NCI-H345 (cell line): ENCODE results near the gene GSC2.
A peak's percentile ranks its signal among the peaks of the same experiment; 100 is the strongest.
"Not testable (repeated sequence)": the region's sequence is repeated elsewhere in the genome, so short reads cannot be mapped to it uniquely, and the experiment has no call there.

ENCODE experiments used
- DNase-seq: peaks from one replicate; lab custom pipeline; 2025; lab: John Stamatoyannopoulos, UW

Gene GSC2

GRCh38 chr22:19178065-19178656 is 28.1 kb upstream of the GSC2 start:
- peak; percentile 60 for DNase-seq

GRCh38 chr22:19177164-19178064 is 27.3 kb upstream of the GSC2 start:
- DNase-seq = no peak

GRCh38 chr22:19176732-19177131 is 26.6 kb upstream of the GSC2 start:
- no peak for DNase-seq

DNA sequence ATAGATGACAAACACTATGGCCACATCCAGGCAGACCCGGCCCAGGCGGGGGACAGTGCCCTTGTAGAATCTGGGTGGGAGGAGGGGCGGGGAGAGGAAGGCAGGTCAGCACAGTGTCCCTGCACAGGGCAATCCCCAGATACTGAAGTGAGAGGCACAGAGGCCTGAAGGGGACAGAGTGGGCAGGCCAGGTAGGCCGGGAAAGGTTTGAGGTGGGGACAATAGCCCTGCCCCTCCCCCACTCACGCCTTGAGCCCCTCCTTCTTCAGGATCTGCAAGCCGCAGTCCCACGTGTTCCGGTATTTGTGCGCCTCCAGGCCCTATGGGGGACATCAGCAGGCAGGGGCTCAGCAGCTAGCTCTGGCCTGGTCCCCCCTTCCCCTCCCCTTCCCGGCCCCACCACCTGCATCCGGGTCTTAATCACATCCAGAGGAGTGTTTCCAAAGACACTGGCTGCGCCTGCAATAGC is 26.1 kb upstream of the GSC2 start:
- DNase-seq = no peak

GRCh38 chr22:19175602-19176174 is 25.6 kb upstream of the GSC2 start:
- no peak for DNase-seq

DNA sequence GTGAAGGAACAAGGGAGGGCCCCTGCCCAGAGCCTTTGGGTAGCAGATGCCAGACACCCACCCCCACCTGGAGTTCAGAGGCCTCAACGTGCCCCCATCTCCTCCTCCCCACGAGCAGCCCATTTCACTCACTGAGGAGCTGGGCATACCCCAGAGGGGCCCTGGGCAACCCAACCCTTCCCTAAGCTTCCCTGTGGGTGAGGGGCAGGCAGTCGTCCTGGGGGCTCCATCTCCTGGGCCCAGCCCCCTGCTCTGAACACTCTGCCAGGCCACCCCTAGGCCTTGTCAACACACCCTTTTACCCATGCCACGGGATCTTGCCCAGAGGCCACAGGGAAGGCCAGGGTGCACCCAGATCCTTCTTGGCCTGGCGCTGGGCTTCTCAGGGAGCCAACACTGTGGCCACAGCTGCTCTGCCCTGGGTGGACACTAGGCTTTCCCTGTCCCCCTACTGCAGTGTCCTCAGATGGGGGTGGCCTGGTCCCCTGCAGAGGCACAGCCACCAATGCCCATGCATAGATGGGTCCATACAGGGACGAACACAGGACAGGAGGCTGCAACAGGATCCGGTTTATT is 25.0 kb upstream of the GSC2 start:
- no peak for DNase-seq

- no peak for DNase-seq
Observed at GRCh38 chr22:19174106-19175025, 24.3 kb upstream of the GSC2 start.

DNA sequence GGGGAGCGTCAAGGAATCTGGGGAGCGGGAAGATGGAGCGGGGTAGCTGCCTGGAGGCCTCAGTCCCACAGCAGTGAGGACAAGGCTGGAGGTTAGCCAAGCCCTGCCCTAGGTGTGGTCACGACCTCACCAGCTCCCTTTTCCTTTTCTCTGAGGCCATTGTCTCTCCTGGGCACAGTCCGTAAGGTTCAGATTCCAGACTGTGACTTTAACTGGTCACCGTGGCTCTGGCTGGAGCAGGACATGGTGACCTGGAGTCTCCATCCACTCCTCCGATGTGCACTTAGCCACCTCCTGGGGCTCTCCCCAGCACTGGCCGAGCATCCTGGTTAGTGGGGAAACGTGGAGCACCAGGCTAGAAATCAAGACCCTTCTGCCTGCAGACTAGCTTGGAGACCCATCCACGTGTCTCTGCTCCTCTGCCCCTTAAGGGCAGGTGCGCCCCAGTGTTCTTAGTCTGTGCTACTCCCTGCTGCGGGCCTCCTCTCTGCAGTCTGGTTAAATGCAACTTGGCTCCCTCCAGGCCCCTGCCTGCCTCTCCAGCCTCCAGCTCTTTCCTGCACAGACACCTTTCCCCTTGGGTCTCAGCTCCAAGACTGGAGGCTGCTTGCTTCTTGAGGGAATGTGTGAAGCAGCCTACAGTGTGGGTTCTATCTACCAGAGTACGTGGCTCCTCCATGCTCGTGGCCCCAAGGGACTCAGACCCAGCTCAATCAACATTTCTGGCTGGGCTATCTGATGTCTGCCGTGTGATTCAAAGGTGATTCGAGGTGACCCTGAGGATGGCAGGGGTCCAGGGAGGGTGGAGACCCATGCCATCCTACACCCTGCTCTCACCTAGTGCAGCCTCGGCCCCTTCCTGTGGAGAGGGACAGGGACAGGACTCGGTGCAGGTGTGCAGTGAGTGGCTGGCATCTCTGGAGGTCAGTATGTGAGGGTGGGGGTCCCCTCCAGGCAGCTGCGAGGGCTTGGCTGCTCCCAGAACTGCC is 23.2 kb upstream of the GSC2 start:
- DNase-seq = no peak

- no peak for DNase-seq
Observed at GRCh38 chr22:19172213-19173046, 22.3 kb upstream of the GSC2 start.

DNA sequence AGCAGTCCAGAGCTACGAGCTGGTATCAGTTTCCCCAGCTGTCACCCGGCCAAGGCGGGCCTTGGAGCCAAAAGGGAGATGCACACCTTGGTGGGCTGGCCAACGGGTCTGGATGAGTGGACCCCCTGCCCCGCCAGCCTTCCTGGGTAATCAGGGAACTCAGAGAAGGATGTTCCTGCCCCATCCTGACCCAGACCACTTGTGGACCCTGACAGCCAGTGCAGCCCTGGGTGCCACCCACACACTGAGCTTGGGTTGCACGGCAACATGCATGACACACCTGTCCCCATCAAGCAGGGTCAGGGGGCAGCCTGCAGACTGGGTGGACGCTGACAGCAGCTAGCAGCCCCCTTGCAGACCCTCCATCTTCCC is 19.8 kb upstream of the GSC2 start:
- DNase-seq = no peak

DNA sequence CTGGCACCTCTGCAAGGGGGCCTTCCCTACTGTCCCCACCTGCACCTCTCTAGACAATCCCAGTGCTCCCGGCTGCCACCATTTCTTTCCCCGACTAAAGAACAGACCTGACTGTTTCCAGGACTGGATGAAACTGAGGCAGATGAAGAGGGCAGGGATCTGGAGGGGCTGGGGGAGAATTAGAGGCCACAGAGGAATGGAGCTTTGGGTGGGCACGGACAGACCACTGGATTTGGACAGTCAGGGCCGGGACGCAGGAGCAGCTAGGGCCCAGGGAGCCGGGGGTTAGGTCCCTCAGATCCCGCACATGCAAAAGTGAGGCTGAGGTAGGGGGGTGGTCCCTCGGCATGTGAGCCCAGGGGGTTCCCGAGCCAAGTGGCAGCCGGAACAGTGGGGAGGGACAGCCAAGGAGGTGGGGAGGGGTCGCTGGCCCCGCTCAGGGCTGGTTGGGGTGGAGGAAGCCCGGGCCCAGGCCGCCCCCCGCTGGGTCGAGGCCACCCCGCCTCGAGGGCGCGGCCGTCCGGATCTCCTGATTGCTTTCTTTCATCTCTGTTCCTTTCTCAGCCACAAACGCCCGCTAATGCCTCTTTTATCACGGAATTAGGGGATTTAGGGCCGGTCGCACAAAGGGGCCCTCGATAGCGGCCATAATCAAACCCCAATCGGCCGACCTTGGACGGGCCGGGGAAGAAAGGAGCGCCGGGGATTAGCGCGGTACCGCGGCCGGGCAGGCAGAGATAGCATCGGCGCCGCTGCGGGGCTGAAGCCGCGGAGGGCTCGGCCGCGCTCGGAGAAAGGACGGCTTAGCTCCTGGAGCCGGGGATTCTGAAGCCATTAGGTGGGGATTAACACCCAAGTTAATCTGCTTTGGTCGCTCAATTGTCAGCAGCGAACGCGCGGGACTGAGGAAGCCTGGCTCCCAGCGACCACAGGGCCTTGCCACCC is 19.2 kb upstream of the GSC2 start:
- no peak for DNase-seq

GRCh38 chr22:19168088-19168890 is 18.2 kb upstream of the GSC2 start:
- DNase-seq = no peak

DNA sequence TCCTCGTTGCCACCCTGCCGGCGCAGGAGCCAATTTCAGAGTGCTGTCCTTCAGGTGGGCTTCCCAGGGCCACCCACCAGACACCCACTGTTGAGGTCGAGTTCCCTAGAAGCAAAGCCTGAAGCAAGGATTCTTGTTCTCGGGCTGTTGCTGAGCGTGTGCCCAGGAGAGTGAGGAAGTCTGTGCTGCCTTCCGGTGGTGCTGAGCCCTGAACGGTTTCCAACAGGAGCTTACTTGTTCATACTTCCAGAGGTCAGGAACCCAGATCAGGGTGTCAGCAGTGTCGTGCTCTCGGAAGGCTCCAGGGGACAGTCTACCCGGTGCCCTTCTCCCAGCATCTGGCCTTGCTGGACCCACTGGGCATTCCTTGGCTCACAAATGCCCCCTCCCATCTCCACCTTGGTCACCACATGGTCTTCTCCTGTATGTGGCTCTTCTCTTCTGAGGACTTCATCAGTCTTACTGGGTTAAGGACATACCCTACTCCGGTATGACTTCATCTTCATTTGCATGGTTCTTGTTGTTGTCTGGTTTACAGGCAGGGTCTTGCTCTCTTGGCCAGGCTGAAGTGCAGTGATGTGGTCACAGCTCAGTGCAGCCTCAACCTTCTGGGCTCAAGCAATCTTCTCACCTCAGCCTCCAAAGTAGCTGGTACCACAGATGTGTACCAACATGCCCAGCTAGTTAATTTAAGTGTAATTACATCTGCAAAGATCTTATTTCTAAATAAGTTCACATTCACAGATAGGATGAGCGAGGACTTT is 17.2 kb upstream of the GSC2 start:
- no peak for DNase-seq

- DNase-seq = no peak
Observed at GRCh38 chr22:19166421-19166820, 16.3 kb upstream of the GSC2 start.

GRCh38 chr22:19164425-19164824 is 14.3 kb upstream of the GSC2 start:
- DNase-seq = no peak

DNA sequence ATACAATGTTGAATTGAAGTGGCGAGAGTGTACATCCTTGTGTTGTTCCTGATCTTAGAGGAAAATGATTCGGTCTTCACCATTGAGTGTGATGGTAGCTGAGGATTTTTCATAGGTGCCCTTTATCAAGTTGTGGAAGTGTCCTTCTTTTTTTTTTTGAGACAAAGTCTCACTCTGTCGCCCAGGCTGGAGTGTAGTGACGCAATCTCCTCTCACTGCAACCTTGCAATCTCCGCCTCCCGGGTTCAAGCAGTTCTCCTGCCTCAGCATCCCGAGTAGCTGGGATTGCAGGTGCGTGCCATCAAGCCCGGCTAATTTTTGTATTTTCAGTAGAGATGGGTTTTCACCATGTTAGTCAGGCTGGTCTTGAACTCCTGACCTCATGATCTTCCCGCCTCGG is 8.6 kb upstream of the GSC2 start:
- not testable (repeated sequence) for DNase-seq

- DNase-seq = not testable (repeated sequence)
Observed at GRCh38 chr22:19156109-19156508, 6.0 kb upstream of the GSC2 start.
